Stomach smooth muscle (tissue), 2 donors: ENCODE results near the gene MYH2.

ENCODE experiments used
- H3K27ac ChIP-seq: one replicate; pipeline ENCODE4 v1.7.0; 2013; ENCODE audit warnings: mild to moderate bottlenecking, low read length, inconsistent platforms
- H3K27me3 ChIP-seq, 2 donors: one replicate each; pipeline ENCODE4 v1.7.0; 2013; ENCODE audit warnings: low read length in 2 of 2; ENCODE audit not compliant: insufficient read depth in 2 of 2, control insufficient read depth in 1 of 2
- H3K36me3 ChIP-seq, 2 donors: one replicate each; pipeline ENCODE4 v1.7.0; 2013; ENCODE audit warnings: low read length in 2 of 2; ENCODE audit not compliant: control insufficient read depth in 2 of 2, insufficient read depth in 2 of 2
- H3K4me1 ChIP-seq: one replicate; pipeline ENCODE4 v1.7.0; 2013; ENCODE audit warnings: low read length; ENCODE audit not compliant: control insufficient read depth, insufficient read depth
- H3K4me3 ChIP-seq, 2 donors: one replicate each; pipeline ENCODE4 v1.7.0; 2013; ENCODE audit warnings: low read length in 2 of 2
- H3K9ac ChIP-seq, 2 donors: one replicate each; pipeline ENCODE4 v1.7.0; 2013; ENCODE audit warnings: low read length in 2 of 2, mild to moderate bottlenecking in 1 of 2
- H3K9me3 ChIP-seq, 2 donors: one replicate each; pipeline ENCODE4 v1.7.0; 2013; ENCODE audit warnings: low read length in 2 of 2; ENCODE audit not compliant: control insufficient read depth in 2 of 2
- donor health status: healthy.
- donor health status: Pancreatic carcinoma.

The MYH2 gene

DNA sequence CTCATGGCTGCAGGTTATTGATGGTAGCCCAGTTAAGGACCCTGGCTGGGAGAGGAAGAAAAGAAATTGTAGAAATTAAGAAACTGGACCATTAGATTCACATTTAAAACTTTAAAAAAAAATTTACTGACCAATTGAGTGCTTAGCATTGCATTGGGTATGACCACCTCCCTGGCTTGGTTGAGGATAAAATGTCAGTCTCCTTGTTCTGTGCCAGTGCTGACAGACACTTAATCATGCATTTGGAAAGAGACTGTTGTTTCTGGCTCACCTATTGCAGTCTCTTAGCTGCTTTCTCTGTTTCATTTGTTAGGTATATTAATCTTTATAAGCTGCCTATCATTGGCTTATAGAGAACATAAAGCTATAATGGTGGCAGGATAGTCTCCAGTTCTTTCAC is 32.8 kb downstream of the MYH2 start:
- Histone ChIP-seq H3K27ac (no peak overlapping the region), H3K9ac (no peak overlapping the region), H3K9me3 (peaks cover 0 to 3% of the 10 kb centered on the region in 2 donors), H3K36me3 (no peaks in the 10 kb centered on the region), H3K4me1 (no peaks in the 10 kb centered on the region), H3K27me3 (no peaks in the 10 kb centered on the region), H3K4me3 (no peak overlapping the region)

DNA sequence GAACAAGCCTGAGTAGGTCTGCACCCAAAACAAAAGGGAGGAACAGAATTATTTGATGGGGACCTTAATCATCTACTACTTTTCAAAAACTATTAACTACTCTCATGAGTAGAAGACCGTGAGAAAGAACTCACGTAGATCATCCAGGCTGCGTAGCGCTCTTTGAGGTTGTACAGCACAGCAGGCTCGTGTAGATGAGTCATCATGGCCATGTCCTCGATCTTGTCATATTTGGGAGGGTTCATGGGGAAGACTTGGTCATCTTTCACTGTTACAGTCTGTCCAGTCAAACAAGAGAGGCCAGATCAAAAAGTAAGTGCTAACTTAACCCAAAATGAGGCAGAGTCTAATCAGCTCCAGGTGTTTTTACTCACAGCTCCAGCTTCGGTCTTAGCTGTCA is 33.4 kb downstream of the MYH2 start:
- Histone ChIP-seq H3K4me1 (no peaks in the 10 kb centered on the region), H3K27ac (no peak overlapping the region), H3K4me3 (no peak overlapping the region), H3K9me3 (peaks cover 0 to 3% of the 10 kb centered on the region in 2 donors), H3K9ac (no peak overlapping the region), H3K36me3 (no peaks in the 10 kb centered on the region), H3K27me3 (no peaks in the 10 kb centered on the region)

DNA sequence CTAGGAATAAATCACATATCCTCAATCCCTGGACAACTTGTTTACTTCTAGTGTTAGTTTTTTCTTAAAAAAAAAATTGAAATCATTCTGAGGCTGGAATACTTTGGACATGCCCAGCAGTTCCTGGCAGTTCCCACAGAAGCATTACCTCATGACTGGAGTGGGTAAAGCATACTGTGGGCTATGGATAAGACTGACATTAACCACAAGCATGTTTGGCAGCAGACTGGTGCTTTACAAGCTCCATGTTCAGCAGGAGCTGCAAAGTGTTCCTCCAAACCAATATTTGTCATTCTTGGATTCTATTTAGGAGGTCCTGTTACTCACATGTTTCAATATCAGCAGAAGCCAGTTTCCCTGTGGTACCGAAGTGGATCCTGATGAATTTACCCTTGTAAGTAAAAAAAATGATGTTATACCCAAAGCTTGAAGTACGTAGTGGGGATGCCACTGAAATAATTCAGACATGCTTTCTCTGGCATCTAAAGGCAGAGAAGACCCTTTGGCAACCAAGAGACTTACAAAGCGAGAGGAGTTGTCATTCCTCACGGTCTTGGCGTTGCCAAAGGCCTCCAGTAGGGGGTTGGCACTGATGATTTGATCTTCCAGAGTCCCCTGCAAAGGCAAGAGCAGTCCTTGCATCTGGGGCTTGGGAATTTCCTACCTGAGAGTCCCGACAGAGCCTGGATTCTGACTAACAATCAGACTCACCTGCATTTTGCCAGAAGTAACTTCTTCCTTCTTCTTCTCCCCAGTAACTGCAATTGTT is 36.0 kb downstream of the MYH2 start:
- Histone ChIP-seq H3K36me3 (no peaks in the 10 kb centered on the region), H3K9me3 (peaks cover 0 to 3% of the 10 kb centered on the region in 2 donors), H3K9ac (no peak overlapping the region), H3K4me3 (no peak overlapping the region), H3K27me3 (no peaks in the 10 kb centered on the region), H3K27ac (no peak overlapping the region), H3K4me1 (no peaks in the 10 kb centered on the region)

DNA sequence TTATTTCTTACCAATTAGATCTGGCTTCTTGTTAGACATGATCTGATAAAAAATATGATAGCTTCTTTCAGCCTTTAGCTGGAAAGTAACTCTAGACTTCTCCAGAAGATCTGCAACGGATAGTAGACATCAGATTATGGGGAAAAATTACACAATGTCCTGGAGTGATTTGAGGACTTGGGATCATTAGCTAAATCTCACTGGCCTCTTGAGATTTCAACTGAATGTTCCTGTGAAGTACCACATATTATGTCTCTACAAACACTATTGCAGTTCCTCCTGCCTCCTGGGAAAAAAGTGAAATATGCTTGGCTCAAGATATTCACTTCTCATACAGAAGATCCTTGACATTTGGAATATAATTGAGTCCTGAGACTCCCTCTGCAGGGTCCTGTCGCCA is 36.6 kb downstream of the MYH2 start:
- Histone ChIP-seq H3K27me3 (no peaks in the 10 kb centered on the region), H3K27ac (no peak overlapping the region), H3K4me3 (no peak overlapping the region), H3K9me3 (peaks cover 0 to 3% of the 10 kb centered on the region in 2 donors), H3K9ac (no peak overlapping the region), H3K36me3 (no peaks in the 10 kb centered on the region), H3K4me1 (no peaks in the 10 kb centered on the region)

DNA sequence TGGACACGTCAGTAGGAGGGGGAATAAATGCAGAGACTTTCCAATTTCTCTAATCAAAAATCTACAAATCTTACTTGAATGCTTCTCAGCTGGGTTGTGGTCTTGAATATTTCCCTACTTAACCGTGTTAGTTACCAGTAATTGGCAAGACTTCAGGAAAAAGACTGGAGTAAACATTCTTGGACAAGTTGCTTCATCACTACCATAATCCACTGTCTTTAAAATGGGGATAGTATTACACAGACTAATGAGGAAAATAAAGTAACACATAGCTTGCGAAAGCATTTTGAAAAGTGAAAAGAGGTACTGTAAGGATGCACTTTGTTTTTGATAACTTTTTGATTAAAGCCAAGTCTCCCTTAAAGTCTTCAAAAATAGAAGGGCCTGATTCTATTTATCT is 49.5 kb downstream of the MYH2 start:
- no peak overlapping the region for H3K9ac ChIP-seq

DNA sequence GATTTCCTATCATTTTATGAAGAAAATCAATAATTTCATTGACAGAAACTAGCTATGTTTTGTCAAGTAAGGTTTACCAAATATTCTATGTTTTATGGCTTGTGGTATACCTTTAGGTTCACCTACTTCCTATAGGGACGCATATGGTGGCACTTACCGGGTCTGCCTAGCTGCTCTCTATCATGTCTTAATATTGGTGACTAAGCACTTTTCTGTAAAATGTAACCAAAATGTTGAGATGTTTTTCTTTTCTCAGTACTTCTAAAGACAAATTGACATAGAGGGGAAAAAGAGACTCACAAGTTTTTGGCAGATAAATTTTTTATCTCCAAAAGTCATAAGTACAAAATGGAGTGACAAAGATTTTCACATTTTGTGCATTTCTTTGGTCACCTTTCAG is 57.5 kb downstream of the MYH2 start:
- Histone ChIP-seq H3K36me3 (no peaks in the 10 kb centered on the region), H3K27ac (no peak overlapping the region), H3K4me3 (no peak overlapping the region), H3K9ac (no peak overlapping the region), H3K27me3 (no peaks in the 10 kb centered on the region), H3K4me1 (no peaks in the 10 kb centered on the region), H3K9me3 (peaks cover 2% of the 10 kb centered on the region in 2 donors)

More for the DNA sequence above, 49.5 kb downstream of the MYH2 start:
- Histone ChIP-seq H3K4me1 (no peaks in the 10 kb centered on the region), H3K36me3 (no peaks in the 10 kb centered on the region), H3K27ac (no peak overlapping the region), H3K9me3 (no peaks in the 10 kb centered on the region), H3K4me3 (no peak overlapping the region), H3K27me3 (no peaks in the 10 kb centered on the region)

DNA sequence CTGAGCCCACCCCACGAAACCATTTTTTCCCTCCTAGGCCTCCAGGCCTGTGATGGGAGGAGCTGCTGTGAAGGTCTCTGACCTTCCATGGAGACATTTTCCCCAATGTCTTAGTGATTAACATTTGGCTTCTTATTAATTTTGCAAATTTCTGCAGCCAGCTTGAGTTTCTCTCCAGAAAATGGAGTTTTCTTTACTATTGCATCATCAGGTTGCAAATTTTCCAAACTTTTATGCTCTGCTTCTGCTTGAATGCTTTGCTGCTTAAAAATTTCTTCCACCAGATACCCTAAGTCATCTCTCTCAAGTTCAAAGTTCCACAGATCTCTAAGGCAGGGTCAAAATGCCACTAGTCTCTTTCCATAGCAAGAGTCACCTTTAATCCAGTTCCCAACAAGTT is 67.2 kb downstream of the MYH2 start:
- Histone ChIP-seq H3K4me1 (no peaks in the 10 kb centered on the region), H3K4me3 (no peak overlapping the region), H3K27me3 (no peaks in the 10 kb centered on the region), H3K9me3 (peaks cover 0 to 5% of the 10 kb centered on the region in 2 donors), H3K36me3 (no peaks in the 10 kb centered on the region), H3K9ac (no peak overlapping the region), H3K27ac (no peak overlapping the region)

DNA sequence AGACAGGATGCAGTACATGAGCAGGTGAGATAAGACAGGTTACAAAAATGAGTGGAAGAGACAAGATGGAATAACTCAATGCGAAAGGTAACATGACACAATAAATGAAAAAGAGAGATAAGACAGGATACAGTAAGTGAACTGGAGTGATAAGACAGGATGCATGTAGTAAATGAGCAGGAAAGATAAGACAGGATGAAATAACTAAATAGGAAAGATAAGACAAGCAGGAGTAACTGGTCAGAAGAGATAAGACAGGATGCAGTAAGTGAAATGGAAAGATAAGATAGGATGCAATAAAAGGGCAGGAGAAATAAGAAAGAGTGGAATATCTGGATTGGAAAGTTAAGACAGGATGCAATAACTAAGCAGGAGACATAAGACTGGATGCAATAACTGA is 71.8 kb downstream of the MYH2 start:
- Histone ChIP-seq H3K27me3 (no peaks in the 10 kb centered on the region), H3K4me1 (no peaks in the 10 kb centered on the region), H3K4me3 (no peak overlapping the region), H3K36me3 (no peaks in the 10 kb centered on the region), H3K9ac (no peak overlapping the region), H3K27ac (no peak overlapping the region), H3K9me3 (no peaks in the 10 kb centered on the region)

DNA sequence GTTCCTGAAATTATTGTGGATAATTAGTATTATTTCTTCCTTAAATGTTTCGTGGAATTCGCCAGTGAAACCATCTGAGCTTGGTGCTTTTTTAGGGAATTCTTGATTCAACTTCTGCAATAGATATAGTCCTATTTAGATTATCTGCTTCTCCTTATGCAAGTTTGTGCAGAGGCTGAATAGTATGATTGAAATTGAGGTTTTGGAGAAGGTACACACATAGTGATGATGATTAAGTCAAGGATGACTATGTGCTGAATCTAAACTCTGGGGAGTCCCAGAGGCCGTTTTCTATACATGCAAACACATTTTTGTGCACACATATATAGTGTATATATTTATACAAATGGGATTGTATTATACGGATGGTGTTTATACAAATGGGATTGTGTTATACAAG is 74.9 kb downstream of the MYH2 start:
- H3K4me1 ChIP-seq = no peaks in the 10 kb centered on the region
- no peaks in the 10 kb centered on the region for H3K27me3 ChIP-seq
- no peak overlapping the region for H3K9ac ChIP-seq
- H3K9me3 ChIP-seq = no peaks in the 10 kb centered on the region
- no peak overlapping the region for H3K4me3 ChIP-seq
- no peak overlapping the region for H3K27ac ChIP-seq
- H3K36me3 ChIP-seq = no peaks in the 10 kb centered on the region

DNA sequence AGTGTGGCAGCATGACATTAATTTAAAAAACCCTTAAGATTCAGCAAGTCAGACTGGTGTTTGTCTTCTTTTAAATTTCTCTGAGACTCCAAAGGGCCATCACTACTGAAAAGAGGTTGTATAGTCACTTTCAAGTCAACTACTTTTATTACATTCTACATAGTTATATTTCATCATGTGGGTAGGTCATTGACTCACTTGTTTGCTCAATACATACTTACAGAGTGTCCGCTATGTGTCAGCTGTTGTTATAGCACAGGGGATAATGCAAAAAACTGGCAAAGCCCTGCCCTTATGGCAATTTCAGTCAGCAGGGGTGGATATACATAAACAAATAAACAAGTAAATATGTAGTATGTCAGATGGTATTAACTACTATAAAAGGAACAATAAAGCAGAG is 77.6 kb downstream of the MYH2 start:
- H3K27ac ChIP-seq = no peak overlapping the region
- no peaks in the 10 kb centered on the region for H3K36me3 ChIP-seq
- H3K9me3 ChIP-seq = no peaks in the 10 kb centered on the region
- no peaks in the 10 kb centered on the region for H3K27me3 ChIP-seq
- no peak overlapping the region for H3K9ac ChIP-seq
- H3K4me3 ChIP-seq = no peak overlapping the region
- H3K4me1 ChIP-seq = no peaks in the 10 kb centered on the region
